Tibial artery (tissue), 4 donors: Measurements from ENCODE around the gene MEIS1.

ENCODE experiments used
- DNase-seq, 2 donors: peaks; one replicate each; pipeline ENCODE4 v3.0.0-alpha.2; 2019
- H3K27ac ChIP-seq, 2 donors: fragments of 200-600 bp; sonication (generic) in 1 of 2; 1 replicate in 1 of 2; 2 replicates in 1 of 2; pipeline ENCODE4 v1.5.1; 2018 to 2019; ENCODE audit warnings: mild to moderate bottlenecking in 1 of 2
- H3K27me3 ChIP-seq, 2 donors: fragments of 200-600 bp; sonication (generic) in 1 of 2; one replicate each; pipeline versions ENCODE4 v1.5.1 to v1.6.0; 2016 to 2019
- H3K36me3 ChIP-seq, 3 donors: fragments of 200-600 bp; sonication (generic) in 2 of 3; one replicate each; pipeline ENCODE4 v1.5.1; 2016 to 2019; ENCODE audit warnings: mild to moderate bottlenecking in 2 of 3
- H3K4me1 ChIP-seq, 4 donors: fragments of 200-600 bp; sonication (generic) in 2 of 4; 1 replicate in 3 of 4; 2 replicates in 1 of 4; pipeline ENCODE4 v1.5.1; 2016 to 2019
- H3K4me3 ChIP-seq, 2 donors: fragments of 200-600 bp; sonication (generic) in 1 of 2; 1 replicate in 1 of 2; 2 replicates in 1 of 2; pipeline ENCODE4 v1.5.1; 2018 to 2019; ENCODE audit warnings: mild to moderate bottlenecking in 2 of 2
- H3K9me3 ChIP-seq, 3 donors: fragments of 200-600 bp; sonication (generic) in 1 of 3; one replicate each; pipeline ENCODE4 v1.5.1; 2016 to 2019
- intact Hi-C: fragments of 100-400 bp; cut with DNase I; formaldehyde crosslinking; loops from one replicate; pipeline ENCODE4 v1.15.0; 2023; ENCODE audit warnings: low total_unique reads
- TF ChIP-seq, protein P1 (sequence below), 2 experiments: fragments of 200-600 bp in 1 of 2; fragments of 450-650 bp in 1 of 2; IDR thresholded peaks; one replicate each; pipeline ENCODE4 v1.5.1; 2017 to 2019; ENCODE audit warnings: antibody characterized with exemption in 2 of 2, mild to moderate bottlenecking in 1 of 2, moderate library complexity in 1 of 2

MEIS1 gene

GRCh38 chr2:66579186-66580126 is 144.5 kb downstream of the MEIS1 start:
- intact Hi-C loops, result loop anchor here (10.0 kb wide), 1 partner anchor 1265 kb away; no protein-coding TSS in a partner anchor
- Histone ChIP-seq H3K9me3 (no peaks in the 10 kb centered on the region), H3K36me3 (no peaks in the 10 kb centered on the region), H3K27ac (no peak overlapping the region), H3K4me3 (no peak overlapping the region), H3K27me3 (peaks cover 5 to 65% of the 10 kb centered on the region in 2 donors), H3K4me1 (peaks cover 0 to 42% (median 30%) of the 10 kb centered on the region in 4 donors)
- DNase-seq, result no peak
- TF ChIP-seq, protein P1, sequence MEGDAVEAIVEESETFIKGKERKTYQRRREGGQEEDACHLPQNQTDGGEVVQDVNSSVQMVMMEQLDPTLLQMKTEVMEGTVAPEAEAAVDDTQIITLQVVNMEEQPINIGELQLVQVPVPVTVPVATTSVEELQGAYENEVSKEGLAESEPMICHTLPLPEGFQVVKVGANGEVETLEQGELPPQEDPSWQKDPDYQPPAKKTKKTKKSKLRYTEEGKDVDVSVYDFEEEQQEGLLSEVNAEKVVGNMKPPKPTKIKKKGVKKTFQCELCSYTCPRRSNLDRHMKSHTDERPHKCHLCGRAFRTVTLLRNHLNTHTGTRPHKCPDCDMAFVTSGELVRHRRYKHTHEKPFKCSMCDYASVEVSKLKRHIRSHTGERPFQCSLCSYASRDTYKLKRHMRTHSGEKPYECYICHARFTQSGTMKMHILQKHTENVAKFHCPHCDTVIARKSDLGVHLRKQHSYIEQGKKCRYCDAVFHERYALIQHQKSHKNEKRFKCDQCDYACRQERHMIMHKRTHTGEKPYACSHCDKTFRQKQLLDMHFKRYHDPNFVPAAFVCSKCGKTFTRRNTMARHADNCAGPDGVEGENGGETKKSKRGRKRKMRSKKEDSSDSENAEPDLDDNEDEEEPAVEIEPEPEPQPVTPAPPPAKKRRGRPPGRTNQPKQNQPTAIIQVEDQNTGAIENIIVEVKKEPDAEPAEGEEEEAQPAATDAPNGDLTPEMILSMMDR (IDR thresholded peaks at IDR 0.05), result no peak

GRCh38 chr2:66580166-66581049 is 145.5 kb downstream of the MEIS1 start:
- Histone ChIP-seq H3K36me3 (no peaks in the 10 kb centered on the region), H3K27ac (no peak overlapping the region), H3K4me1 (peaks cover 0 to 37% (median 29%) of the 10 kb centered on the region in 4 donors), H3K9me3 (no peaks in the 10 kb centered on the region), H3K4me3 (peak overlapping the region in 1 of 2 donors; percentile 37), H3K27me3 (peaks cover 5 to 65% of the 10 kb centered on the region in 2 donors)
- intact Hi-C loops, result no loop called here
- TF ChIP-seq, protein P1 (IDR thresholded peaks at IDR 0.05), result no peak
- DNase-seq, result no peak

- no peak for DNase-seq
- peaks cover 5 to 55% of the 10 kb centered on the region in 2 donors for H3K27me3 ChIP-seq
- no peak overlapping the region for H3K27ac ChIP-seq
- H3K9me3 ChIP-seq, result no peaks in the 10 kb centered on the region
- TF ChIP-seq, protein P1 (IDR thresholded peaks at IDR 0.05), result no peak
- peaks cover 0 to 27% (median 18%) of the 10 kb centered on the region in 4 donors for H3K4me1 ChIP-seq
- intact Hi-C loops, result no loop called here
- no peaks in the 10 kb centered on the region for H3K36me3 ChIP-seq
- H3K4me3 ChIP-seq, result peak overlapping the region; percentile 15 to 37
Observed at GRCh38 chr2:66581339-66582103, 146.6 kb downstream of the MEIS1 start.

GRCh38 chr2:66582104-66582986 is 147.4 kb downstream of the MEIS1 start:
- Histone ChIP-seq H3K9me3 (no peaks in the 10 kb centered on the region), H3K4me1 (peaks cover 0 to 18% (median 11%) of the 10 kb centered on the region in 4 donors), H3K27ac (no peak overlapping the region), H3K4me3 (no peak overlapping the region), H3K27me3 (peaks cover 5 to 47% of the 10 kb centered on the region in 2 donors), H3K36me3 (no peaks in the 10 kb centered on the region)
- no peak for DNase-seq
- intact Hi-C loops, result no loop called here
- TF ChIP-seq, protein P1 (IDR thresholded peaks at IDR 0.05), result no peak
